Keratinocyte (primary cell): ENCODE measurements around the gene FBH1. TPM values are rescaled to one million over a fixed set of nuclear protein-coding genes. Genes with fewer than 3 reads are reported as not detected.
"Not testable (repeated sequence)": the region's sequence is repeated elsewhere in the genome, so short reads cannot be mapped to it uniquely, and the experiment has no call there.

ENCODE experiments used
- DNase-seq: peaks from one replicate; pipeline ENCODE4 v3.0.0-alpha.2; 2011; ENCODE audit warnings: low read depth, missing footprints, low spot score
- FAIRE-seq: peaks from 2 replicates; lab custom pipeline; 2011; peaks lifted over from hg19 to GRCh38; lab: Jason Lieb, UNC
- H2AFZ ChIP-seq: 2 replicates; pipeline ENCODE4 v1.6.0; 2012; ENCODE audit warnings: low read length, control low read depth, inconsistent platforms; ENCODE audit not compliant: control insufficient read depth
- H3K27ac ChIP-seq: 2 replicates; pipeline ENCODE4 v1.5.1; 2011; ENCODE audit warnings: low read length; ENCODE audit not compliant: control insufficient read depth, insufficient read depth
- H3K27me3 ChIP-seq: 3 replicates; pipeline ENCODE4 v1.6.0; 2011; ENCODE audit warnings: low read length; ENCODE audit not compliant: control insufficient read depth, insufficient read depth; ENCODE audit errors: extremely low read depth
- H3K36me3 ChIP-seq, 2 experiments: 2 replicates in 1 of 2; 3 replicates in 1 of 2; pipeline ENCODE4 v1.5.1; 2011; ENCODE audit warnings: low read length in 2 of 2, mild to moderate bottlenecking in 1 of 2; ENCODE audit not compliant: control insufficient read depth in 2 of 2, insufficient read depth in 2 of 2; ENCODE audit errors: extremely low read depth in 1 of 2
- H3K4me1 ChIP-seq: 3 replicates; pipeline ENCODE4 v1.5.1; 2011; ENCODE audit warnings: low read length; ENCODE audit not compliant: control insufficient read depth, insufficient read depth; ENCODE audit errors: extremely low read depth
- H3K4me2 ChIP-seq: 3 replicates; pipeline ENCODE4 v1.6.0; 2011; ENCODE audit warnings: low read depth, low read length; ENCODE audit not compliant: control insufficient read depth, insufficient read depth; ENCODE audit errors: extremely low read depth
- H3K4me3 ChIP-seq, 3 experiments: fragments of 200-600 bp in 1 of 3; sonication (generic) in 1 of 3; 2 replicates in 2 of 3; 3 replicates in 1 of 3; pipeline ENCODE4 v1.5.1; 2011 to 2016; ENCODE audit warnings: low read length in 3 of 3, mild to moderate bottlenecking in 3 of 3, control low read depth in 2 of 3, inconsistent platforms in 1 of 3, low read depth in 1 of 3, mixed read lengths in 1 of 3, mixed run types in 1 of 3, moderate library complexity in 1 of 3; ENCODE audit not compliant: control insufficient read depth in 2 of 3, insufficient read depth in 2 of 3; ENCODE audit errors: extremely low read depth in 1 of 3
- H3K79me2 ChIP-seq: 2 replicates; pipeline ENCODE4 v1.6.0; 2012; ENCODE audit warnings: low read length; ENCODE audit not compliant: control insufficient read depth, insufficient read depth
- H3K9ac ChIP-seq: 3 replicates; pipeline ENCODE4 v1.6.0; 2011; ENCODE audit warnings: low read length; ENCODE audit not compliant: control insufficient read depth, insufficient read depth; ENCODE audit errors: extremely low read depth
- H3K9me1 ChIP-seq: 3 replicates; pipeline ENCODE4 v1.6.0; 2011; ENCODE audit warnings: low read length; ENCODE audit not compliant: control insufficient read depth, insufficient read depth; ENCODE audit errors: extremely low read depth
- H3K9me3 ChIP-seq: 2 replicates; pipeline ENCODE4 v1.5.1; 2012; ENCODE audit warnings: low read depth, low read length; ENCODE audit not compliant: control insufficient read depth
- H4K20me1 ChIP-seq: 3 replicates; pipeline ENCODE4 v1.6.0; 2011; ENCODE audit warnings: low read length; ENCODE audit not compliant: control insufficient read depth, insufficient read depth; ENCODE audit errors: extremely low read depth
- CTCF ChIP-seq, 3 experiments: IDR thresholded peaks in 1 of 3; conservative IDR thresholded peaks in 1 of 3; optimal IDR thresholded peaks in 1 of 3; 2 replicates in 2 of 3; 3 replicates in 1 of 3; pipeline versions ENCODE3 to v1.5.1; 2011; ENCODE audit warnings: low read length in 3 of 3, mild to moderate bottlenecking in 3 of 3, moderate library complexity in 2 of 3, control low read depth in 1 of 3, inconsistent platforms in 1 of 3; ENCODE audit not compliant: insufficient read depth in 2 of 3; ENCODE audit errors: extremely low read depth in 1 of 3
- EZH2 ChIP-seq: IDR thresholded peaks from one replicate; pipeline ENCODE4 v1.6.1; 2012; ENCODE audit warnings: inconsistent platforms, mild to moderate bottlenecking, low read length, moderate library complexity
- dilution Hi-C: fragments of 300-500 bp; cut with MboI; formaldehyde crosslinking; loops from one replicate; pipeline ENCODE4 v1.7.0; 2020; ENCODE audit warnings: low sequenced_read_pairs; ENCODE audit not compliant: extremely low pct_ligation_motif_present
- polyA plus RNA-seq, 5 experiments: library from polyadenylated mRNA; depleted of rRNA in 3 of 5; stranded (reverse) in 3 of 5; stranded (forward) in 1 of 5; unstranded in 1 of 5; fragments of >200 nt; gene quantifications; 1 replicate in 1 of 5; 2 replicates in 3 of 5; 3 replicates in 1 of 5; pipeline versions ENCODE4 v1.2.1 to v1.2.3, GENCODE V29; 2011 to 2012; ENCODE audit warnings: missing spikeins in 2 of 5, low read depth in 1 of 5, low replicate concordance in 1 of 5

The FBH1 gene
- polyA plus RNA-seq, 1 donor (not counting 4 experiments of a cell fraction or from before 2014, with no cell fraction given), result 61.8 TPM

GRCh38 chr10:5961405-5962100 is 71.5 kb downstream of the FBH1 start:
- H3K27ac ChIP-seq, result no peak overlapping the region
- no peaks in the 10 kb centered on the region for H3K9me1 ChIP-seq
- no peaks in the 10 kb centered on the region for H4K20me1 ChIP-seq
- no peaks in the 10 kb centered on the region for H3K36me3 ChIP-seq
- dilution Hi-C loops, result loop anchor here (25.0 kb wide), 1 partner anchor 126 kb away; the partner anchor contains the start of gene RBM17
- no peak overlapping the region for H2AFZ ChIP-seq
- no peaks in the 10 kb centered on the region for H3K79me2 ChIP-seq
- H3K27me3 ChIP-seq, result no peaks in the 10 kb centered on the region
- FAIRE-seq (no peak), DNase-seq (no peak)
- no peak overlapping the region for H3K4me2 ChIP-seq
- TF ChIP-seq CTCF (optimal IDR thresholded peaks at IDR 0.05 in 1 of 3, IDR thresholded peaks at IDR 0.05 in 1 of 3, conservative IDR thresholded peaks at IDR 0.05 in 1 of 3; ENCODE audit: extremely low read depth in 1 of 3, insufficient read depth in 2 of 3, low read length in 3 of 3) (no peak), EZH2 (no peak)
- no peaks in the 10 kb centered on the region for H3K4me1 ChIP-seq
- H3K9ac ChIP-seq, result no peak overlapping the region
- no peak overlapping the region for H3K4me3 ChIP-seq
- no peaks in the 10 kb centered on the region for H3K9me3 ChIP-seq

- H3K27ac ChIP-seq, DNase-seq, H3K4me1 ChIP-seq, FAIRE-seq, H3K9ac ChIP-seq, H3K4me3 ChIP-seq, H3K36me3 ChIP-seq, H3K4me2 ChIP-seq, H2AFZ ChIP-seq, H3K27me3 ChIP-seq, H3K79me2 ChIP-seq, H3K9me1 ChIP-seq, H4K20me1 ChIP-seq, H3K9me3 ChIP-seq: not testable (repeated sequence)
- dilution Hi-C loops, result loop anchor here (25.0 kb wide), 1 partner anchor 125 kb away; the partner anchor contains the start of gene RBM17
Observed at GRCh38 chr10:5962358-5962940, 72.4 kb downstream of the FBH1 start.
